HG02943 (cell line): ENCODE measurements around the gene GPSM3.
"Not testable (repeated sequence)": the region's sequence is repeated elsewhere in the genome, so short reads cannot be mapped to it uniquely, and the experiment has no call there.

Experiments
- ATAC-seq: cut with Tn5 transposase; IDR thresholded peaks from one replicate; pipeline ENCODE4 v1.9.1; 2021; ENCODE audit warnings: mild to moderate bottlenecking, low read depth, moderate library complexity; ENCODE audit not compliant: unreplicated experiment

GPSM3 gene

GRCh38 chr6:32152769-32153563 is 39.5 kb downstream of the GPSM3 start:
- no peak for ATAC-seq

- ATAC-seq = no peak
Measured at GRCh38 chr6:32151863-32152768, 40.3 kb downstream of the GPSM3 start, which contains the start of gene PRRT1. TSS of gene PRRT1 (minus strand) at chr6:32151939. CDS start at chr6:32151827, 112 bp downstream.

GRCh38 chr6:32151181-32151862 is 41.1 kb downstream of the GPSM3 start:
- no peak for ATAC-seq

- no peak for ATAC-seq
Measured at GRCh38 chr6:32149932-32150870, 42.2 kb downstream of the GPSM3 start.

GRCh38 chr6:32149092-32149755 is 43.2 kb downstream of the GPSM3 start:
- no peak for ATAC-seq

GRCh38 chr6:32148289-32149091 is 44.0 kb downstream of the GPSM3 start:
- no peak for ATAC-seq

GRCh38 chr6:32147401-32148132 is 44.9 kb downstream of the GPSM3 start:
- no peak for ATAC-seq

- ATAC-seq = no peak
Measured at GRCh38 chr6:32146687-32147086, 45.8 kb downstream of the GPSM3 start.

- no peak for ATAC-seq
Measured at GRCh38 chr6:32146287-32146686, 46.2 kb downstream of the GPSM3 start.

GRCh38 chr6:32144238-32144637 is 48.2 kb downstream of the GPSM3 start:
- not testable (repeated sequence) for ATAC-seq
